ENCODE data around the gene PSMB2.

Gene PSMB2

GRCh38 chr1:35642471-35642955 lies 1.2 kb upstream of the PSMB2 start:
- no peak for DNase-seq (ENCODE audit: low read depth)

GRCh38 chr1:35640380-35641232 lies 720 bp downstream of the PSMB2 start:
- no peak for DNase-seq (ENCODE audit: low read depth)

- no peak for DNase-seq (ENCODE audit: low read depth)
Measured at GRCh38 chr1:35637401-35637809, 3.9 kb downstream of the PSMB2 start.

- no peak for DNase-seq (ENCODE audit: low read depth)
Measured at GRCh38 chr1:35633547-35633946, 7.8 kb downstream of the PSMB2 start.

GRCh38 chr1:35631396-35631795 lies 9.9 kb downstream of the PSMB2 start:
- no peak for DNase-seq (ENCODE audit: low read depth)

- no peak for DNase-seq (ENCODE audit: low read depth)
Measured at GRCh38 chr1:35629051-35629450, 12.3 kb downstream of the PSMB2 start.

- no peak for DNase-seq (ENCODE audit: low read depth)
Measured at GRCh38 chr1:35623832-35624231, 17.5 kb downstream of the PSMB2 start.

- no peak for DNase-seq (ENCODE audit: low read depth)
Measured at GRCh38 chr1:35622510-35623178, 18.7 kb downstream of the PSMB2 start.

GRCh38 chr1:35619237-35620121 lies 21.8 kb downstream of the PSMB2 start:
- no peak for DNase-seq (ENCODE audit: low read depth)

GRCh38 chr1:35615440-35615839 lies 25.9 kb downstream of the PSMB2 start:
- no peak for DNase-seq (ENCODE audit: low read depth)

- no peak for DNase-seq (ENCODE audit: low read depth)
Measured at GRCh38 chr1:35611655-35612054, 29.7 kb downstream of the PSMB2 start.

- DNase-seq (ENCODE audit: low read depth), result no peak
Measured at GRCh38 chr1:35605867-35606182, 35.5 kb downstream of the PSMB2 start.

GRCh38 chr1:35605071-35605866 lies 36.1 kb downstream of the PSMB2 start:
- no peak for DNase-seq (ENCODE audit: low read depth)

GRCh38 chr1:35603941-35604340 lies 37.4 kb downstream of the PSMB2 start:
- DNase-seq (ENCODE audit: low read depth), result no peak

GRCh38 chr1:35603468-35603867 lies 37.9 kb downstream of the PSMB2 start:
- no peak for DNase-seq (ENCODE audit: low read depth)

GRCh38 chr1:35600593-35600992 lies 40.7 kb downstream of the PSMB2 start:
- no peak for DNase-seq (ENCODE audit: low read depth)

- DNase-seq (ENCODE audit: low read depth), result no peak
Measured at GRCh38 chr1:35599411-35599810, 41.9 kb downstream of the PSMB2 start.

GRCh38 chr1:35598895-35599294 lies 42.4 kb downstream of the PSMB2 start:
- no peak for DNase-seq (ENCODE audit: low read depth)

GRCh38 chr1:35597870-35598269 lies 43.5 kb downstream of the PSMB2 start:
- no peak for DNase-seq (ENCODE audit: low read depth)

GRCh38 chr1:35595684-35596083 lies 45.6 kb downstream of the PSMB2 start:
- no peak for DNase-seq (ENCODE audit: low read depth)

- no peak for DNase-seq (ENCODE audit: low read depth)
Measured at GRCh38 chr1:35594005-35594760, 47.1 kb downstream of the PSMB2 start.

Data from activated T-helper 1 cell treated with Interleukin-2 at 50 U/mL for 16 hours (primary cell).